T47D (cell line): Measurements from ENCODE around the gene P3H3.

ENCODE experiments used
- DNase-seq, 2 experiments: peaks; one replicate each; pipeline versions ENCODE4 v3.0.0 to v3.0.0-alpha.2; 2011 to 2012; ENCODE audit warnings: low read depth in 1 of 2, low spot score in 1 of 2
- JUND ChIP-seq: IDR thresholded peaks from 2 replicates; pipeline ENCODE4 v1.6.1; 2012; ENCODE audit warnings: low read depth
- in situ Hi-C: cut with HindIII; loops from 2 replicates; pipeline ENCODE4 v1.10.0; 2016; ENCODE audit warnings: low sequenced_read_pairs, low pct_unique_long_range_greater_than_20kb

The P3H3 gene

DNA sequence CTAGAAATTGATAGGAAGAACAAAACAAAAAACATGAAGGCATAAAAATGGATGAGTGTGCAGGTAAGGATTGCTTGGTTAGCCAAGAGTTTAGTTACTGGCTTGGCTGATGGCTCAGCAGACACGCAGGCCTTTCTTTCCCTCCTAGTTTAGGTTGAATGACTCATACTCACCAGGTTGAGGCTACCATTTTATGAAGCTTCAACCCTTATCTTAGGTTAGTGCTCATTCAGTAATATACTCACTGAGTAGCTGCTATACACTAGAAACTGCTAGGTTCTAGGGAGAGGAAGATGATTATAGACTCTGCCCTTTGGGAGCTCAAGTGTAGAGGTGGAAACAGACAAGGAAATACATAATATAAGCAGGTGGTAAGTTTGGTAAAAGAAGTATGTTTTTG, 6.0 kb downstream of the P3H3 start:
- in situ Hi-C loops, result no loop called here
- no peak for TF ChIP-seq JUND
- DNase-seq, result no peak

DNA sequence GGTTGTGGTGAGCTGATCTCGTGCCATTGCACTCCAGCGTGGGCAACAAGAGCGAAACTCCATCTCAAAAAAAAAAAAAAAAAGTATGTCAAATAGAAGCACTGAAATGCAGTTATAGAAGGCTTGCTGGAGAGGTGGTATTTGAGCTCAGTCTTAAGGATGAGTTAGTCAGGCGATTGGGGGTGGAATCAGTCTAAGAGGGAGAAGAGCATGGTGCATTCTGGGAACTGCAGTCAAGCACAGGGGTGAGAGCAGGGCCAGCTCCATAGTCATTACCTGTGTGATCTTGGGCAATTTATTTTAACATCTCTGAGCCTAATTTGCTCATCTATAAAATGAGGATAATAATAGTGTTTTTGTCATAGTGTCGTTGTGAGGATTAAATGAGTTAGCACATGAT, 6.7 kb downstream of the P3H3 start:
- TF ChIP-seq JUND, result no peak
- DNase-seq, result no peak
- in situ Hi-C loops, result no loop called here

DNA sequence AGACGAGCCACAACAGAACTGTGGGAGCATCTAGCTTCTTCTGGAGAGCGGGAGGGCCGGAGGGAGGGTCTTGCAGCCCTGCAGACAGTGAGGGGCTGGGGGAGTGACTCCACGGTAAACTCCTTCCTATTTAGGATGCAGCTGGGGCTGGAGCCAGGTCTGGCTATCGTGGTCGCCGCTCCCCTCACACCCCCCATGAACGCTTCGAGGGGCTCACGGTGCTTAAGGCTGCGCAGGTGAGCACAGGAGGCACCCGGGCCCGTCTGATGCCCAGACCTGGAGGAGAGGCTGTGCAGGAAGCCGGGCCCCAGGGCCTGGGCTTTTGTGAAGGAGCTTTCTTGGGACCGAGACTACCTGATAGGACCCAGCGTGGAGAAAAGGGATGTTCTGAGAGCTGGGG, 8.6 kb downstream of the P3H3 start:
- TF ChIP-seq JUND, result no peak
- in situ Hi-C loops, result no loop called here
- no peak for DNase-seq

DNA sequence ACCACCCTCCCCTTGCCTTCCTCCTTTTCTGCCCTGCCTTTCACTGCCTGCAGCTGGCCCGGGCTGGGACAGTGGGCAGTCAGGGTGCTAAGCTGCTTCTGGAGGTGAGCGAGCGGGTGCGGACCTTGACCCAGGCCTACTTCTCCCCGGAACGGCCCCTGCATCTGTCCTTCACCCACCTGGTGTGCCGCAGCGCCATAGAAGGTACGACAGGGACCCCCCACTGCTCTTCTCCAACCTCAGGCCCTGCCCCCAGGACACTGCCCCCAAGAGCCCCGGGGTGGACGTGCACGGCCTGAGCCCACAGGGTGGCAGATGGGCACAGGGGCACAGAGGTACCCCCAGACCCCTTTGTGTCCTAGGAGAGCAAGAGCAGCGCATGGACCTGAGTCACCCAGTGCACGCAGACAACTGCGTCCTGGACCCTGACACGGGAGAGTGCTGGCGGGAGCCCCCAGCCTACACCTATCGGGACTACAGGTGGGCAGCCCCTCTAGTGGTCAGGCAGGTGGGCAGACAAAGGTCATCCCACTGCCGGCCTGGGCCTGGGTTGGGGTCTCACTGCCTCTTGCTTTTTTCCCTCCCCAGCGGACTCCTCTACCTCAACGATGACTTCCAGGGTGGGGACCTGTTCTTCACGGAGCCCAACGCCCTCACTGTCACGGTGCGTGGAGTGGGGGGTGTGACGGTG, 9.3 kb downstream of the P3H3 start:
- DNase-seq, result no peak
- in situ Hi-C loops, result no loop called here
- no peak for TF ChIP-seq JUND

DNA sequence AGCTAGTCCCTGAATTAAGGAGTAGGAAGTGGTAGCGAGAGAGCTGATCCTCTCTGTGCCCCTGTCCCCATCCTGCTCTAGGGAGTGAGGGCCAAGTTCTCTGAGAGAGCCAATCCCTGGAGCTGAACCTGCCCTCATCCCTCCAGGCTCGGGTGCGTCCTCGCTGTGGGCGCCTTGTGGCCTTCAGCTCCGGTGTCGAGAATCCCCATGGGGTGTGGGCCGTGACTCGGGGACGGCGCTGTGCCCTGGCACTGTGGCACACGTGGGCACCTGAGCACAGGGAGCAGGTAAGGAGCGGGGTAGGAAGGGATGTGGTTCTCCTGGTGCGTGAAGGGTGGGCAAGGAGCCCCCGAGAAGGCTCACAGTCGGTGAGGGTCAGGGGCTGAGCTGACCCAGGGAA, 10.6 kb downstream of the P3H3 start:
- no peak for TF ChIP-seq JUND
- DNase-seq, result no peak
- in situ Hi-C loops, result no loop called here

DNA sequence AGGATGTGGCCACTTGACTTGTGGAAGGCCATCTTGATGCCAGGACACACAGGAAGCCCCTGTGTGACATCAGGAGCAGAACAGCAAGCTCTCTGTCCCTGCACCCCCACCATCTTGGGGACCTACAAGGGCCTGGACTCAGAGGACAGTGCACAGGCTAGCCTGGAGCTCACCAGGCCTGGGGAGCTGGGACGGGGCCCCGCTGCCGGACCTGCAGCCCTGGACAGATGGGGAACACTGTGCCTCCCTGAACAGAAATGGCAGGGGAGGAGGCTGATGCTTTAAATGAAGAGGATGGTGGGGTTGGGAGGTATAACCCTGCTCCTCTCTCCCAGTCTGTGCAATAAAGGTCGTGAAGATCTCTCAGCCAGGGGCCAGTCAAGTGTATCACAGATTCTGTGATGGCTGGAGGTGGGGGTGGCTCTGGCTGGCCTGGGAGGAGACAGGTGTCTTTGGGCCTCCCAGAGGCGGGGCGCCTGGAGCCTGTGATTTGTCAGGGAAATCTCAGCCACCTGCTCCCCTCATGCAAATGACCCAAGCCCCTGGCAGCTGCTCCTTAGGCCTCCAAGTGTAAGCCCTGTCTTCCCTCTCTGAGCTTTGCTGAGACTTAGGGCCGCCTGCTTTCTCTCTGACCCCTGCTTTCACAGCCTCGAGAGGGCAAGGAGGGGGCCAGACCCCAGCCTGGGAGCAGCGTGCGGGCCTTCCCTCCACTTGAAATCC, 11.4 kb downstream of the P3H3 start:
- in situ Hi-C loops, result no loop called here
- DNase-seq, result no peak
- TF ChIP-seq JUND, result no peak

DNA sequence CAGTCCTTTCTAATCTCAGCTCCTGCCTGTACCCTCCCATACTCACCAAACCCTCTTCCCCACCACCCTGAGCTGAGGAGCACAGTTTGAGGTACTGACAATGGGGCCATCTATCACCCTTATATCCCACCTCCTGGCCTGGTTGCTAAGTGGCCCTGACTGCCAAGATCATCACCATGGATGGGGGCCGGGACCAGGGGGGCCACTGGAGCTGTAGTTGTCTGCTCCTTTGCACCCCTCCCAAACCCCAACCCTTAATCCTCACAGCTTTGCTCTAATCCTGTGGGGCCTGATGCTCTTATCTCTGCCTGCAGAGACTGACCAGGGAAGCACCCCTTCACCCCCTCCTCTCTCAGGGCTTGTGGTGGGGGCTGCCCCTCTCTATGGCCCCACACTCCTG, 12.1 kb downstream of the P3H3 start:
- no peak for DNase-seq
- in situ Hi-C loops, result no loop called here
- TF ChIP-seq JUND, result no peak

DNA sequence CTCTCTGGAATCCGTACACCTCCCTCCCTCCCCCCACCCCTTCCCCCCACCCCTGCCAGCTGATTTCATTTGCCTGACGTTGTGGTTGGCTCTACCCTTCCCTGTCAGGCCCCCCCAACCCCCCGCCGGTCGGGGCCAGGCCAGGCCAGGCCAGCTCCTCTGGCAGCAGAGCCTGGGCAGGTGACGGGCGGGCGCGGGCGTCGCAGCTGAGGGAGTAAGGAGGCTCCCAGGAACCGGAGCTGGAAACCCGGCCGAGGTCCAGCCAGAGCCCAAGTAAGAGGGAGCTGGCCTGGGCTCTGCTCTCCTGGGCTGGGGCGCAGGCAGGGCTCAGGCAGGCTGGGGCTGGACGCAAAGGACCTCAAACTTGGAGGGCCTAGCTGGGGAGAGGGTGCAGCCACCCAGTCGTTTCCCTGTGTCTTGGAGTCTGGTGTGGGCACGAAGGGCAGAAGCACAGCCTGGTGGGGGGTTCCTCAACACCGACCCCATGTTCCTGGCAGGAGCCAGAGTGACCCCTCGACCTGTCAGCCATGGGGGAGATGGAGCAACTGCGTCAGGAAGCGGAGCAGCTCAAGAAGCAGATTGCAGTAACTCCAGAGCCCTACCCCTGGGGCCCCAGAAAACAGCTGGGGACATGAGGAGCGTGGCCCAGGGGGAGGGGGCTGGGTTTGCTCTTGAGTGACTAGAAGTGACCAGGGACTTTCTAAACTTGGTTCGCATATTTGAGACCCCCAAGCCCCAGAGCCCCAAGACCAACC, 12.7 kb downstream of the P3H3 start, which contains the start of gene GNB3:
TSS of gene GNB3 (plus strand) at position 165 of the 755 bp plus-strand sequence. CDS start at position 528, 363 bp downstream.
- no peak for DNase-seq
- no peak for TF ChIP-seq JUND
- in situ Hi-C loops, result no loop called here

DNA sequence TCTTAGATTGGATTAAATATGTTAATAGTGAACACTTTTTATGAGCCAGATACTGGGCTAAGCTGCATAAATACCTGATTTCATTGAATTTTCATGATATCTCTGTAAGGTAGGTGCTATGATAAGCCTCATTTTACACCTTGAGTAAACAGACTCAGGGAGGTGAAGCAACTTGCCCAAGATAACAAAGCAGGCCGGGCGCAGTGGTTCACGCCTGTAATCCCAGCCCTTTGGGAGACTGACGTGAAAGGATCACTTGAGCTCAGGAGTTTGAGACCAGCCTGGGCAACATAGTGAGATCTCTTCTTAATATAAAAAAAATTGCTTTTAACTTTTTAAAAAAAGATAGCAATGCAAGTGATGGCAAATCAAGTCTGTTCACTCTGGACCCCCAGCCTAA, 13.9 kb downstream of the P3H3 start:
- TF ChIP-seq JUND, result no peak
- in situ Hi-C loops, result no loop called here
- no peak for DNase-seq

DNA sequence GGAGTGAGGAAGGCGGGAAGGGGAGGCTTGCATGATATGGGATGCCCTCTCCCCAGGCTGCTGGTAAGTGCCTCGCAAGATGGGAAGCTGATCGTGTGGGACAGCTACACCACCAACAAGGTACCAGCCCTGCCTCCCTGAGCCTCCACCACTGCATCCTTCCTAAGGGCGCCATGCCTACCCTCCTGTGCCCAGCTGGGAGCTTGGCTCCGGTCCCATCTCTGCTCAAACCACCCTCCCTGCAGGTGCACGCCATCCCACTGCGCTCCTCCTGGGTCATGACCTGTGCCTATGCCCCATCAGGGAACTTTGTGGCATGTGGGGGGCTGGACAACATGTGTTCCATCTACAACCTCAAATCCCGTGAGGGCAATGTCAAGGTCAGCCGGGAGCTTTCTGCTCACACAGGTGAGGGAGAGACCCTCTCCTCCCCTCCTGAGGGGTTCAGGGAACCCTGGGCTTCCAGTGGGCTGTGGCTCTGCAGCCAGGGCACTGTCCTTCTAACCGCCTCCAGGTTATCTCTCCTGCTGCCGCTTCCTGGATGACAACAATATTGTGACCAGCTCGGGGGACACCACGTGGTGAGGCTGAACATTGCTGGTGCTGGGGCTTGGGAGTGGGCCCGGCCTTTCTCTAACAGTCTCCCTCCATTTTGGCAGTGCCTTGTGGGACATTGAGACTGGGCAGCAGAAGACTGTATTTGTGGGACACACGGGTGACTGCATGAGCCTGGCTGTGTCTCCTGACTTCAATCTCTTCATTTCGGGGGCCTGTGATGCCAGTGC, 15.1 kb downstream of the P3H3 start:
- in situ Hi-C loops, result no loop called here

DNA sequence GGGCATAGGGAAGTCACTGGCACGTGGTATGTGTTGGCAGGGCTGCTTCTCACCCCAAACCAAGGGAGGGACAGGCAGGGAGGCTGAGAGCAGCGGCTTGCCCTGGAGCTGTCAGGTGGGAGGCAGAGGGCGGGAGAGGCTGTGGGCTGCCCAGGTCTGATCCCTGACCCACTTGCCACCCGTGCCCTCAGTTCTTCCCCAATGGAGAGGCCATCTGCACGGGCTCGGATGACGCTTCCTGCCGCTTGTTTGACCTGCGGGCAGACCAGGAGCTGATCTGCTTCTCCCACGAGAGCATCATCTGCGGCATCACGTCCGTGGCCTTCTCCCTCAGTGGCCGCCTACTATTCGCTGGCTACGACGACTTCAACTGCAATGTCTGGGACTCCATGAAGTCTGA, 17.2 kb downstream of the P3H3 start:
- DNase-seq, result no peak
- in situ Hi-C loops, result no loop called here
- no peak for TF ChIP-seq JUND

More for the DNA sequence above, 15.1 kb downstream of the P3H3 start:
- TF ChIP-seq JUND, result no peak
- no peak for DNase-seq

DNA sequence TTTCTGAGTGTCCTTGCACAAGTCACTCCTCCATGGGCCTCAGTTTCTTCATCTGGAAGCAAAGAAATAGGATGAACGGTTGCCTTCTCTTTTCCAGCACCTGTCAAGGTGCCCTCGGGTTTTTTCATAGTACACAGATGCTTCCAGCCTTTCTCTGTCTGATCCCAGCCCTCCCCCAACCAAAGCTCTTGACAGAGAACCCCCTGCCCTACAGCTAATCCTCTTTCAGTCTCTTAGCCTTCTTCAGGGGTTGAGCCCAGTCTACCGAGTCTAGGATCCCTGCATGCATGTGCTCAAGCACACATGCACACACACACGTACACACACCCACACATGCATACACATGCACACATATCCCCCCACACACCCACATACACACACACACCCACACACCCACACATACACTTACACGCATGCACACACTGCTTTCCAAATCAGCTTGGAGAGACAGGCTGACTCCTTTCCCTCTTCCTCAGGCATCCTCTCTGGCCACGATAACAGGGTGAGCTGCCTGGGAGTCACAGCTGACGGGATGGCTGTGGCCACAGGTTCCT, 18.2 kb downstream of the P3H3 start:
- in situ Hi-C loops, result no loop called here
- no peak for DNase-seq
- no peak for TF ChIP-seq JUND
